A549 (cell line): ENCODE measurements around the gene CEP83. TPM values are rescaled to one million over a fixed set of nuclear protein-coding genes. Genes with fewer than 3 reads are reported as not detected.

ENCODE experiments used
- ATAC-seq, 2 experiments: fragments of 200-7000 bp in 1 of 2; fragments of >200 bp in 1 of 2; cut with Nextera tagmentation in 1 of 2; cut with Tn5 transposase in 1 of 2; 3 replicates each; pipeline versions ENCODE4 v1.8.0 to v1.9.1; 2018 to 2020; ENCODE audit warnings: mild to moderate bottlenecking in 1 of 2, moderate library complexity in 1 of 2
- CTCF ChIA-PET: fragments of 300-600 bp; sonication (Branson Sonifier 250); formaldehyde crosslinking; extraction: SDS; loops from one replicate; lab custom pipeline; 2021; ENCODE audit warnings: antibody characterized with exemption, inconsistent platforms; lab: Yijun Ruan, JAX
- POLR2A ChIA-PET: fragments of 350-600 bp; formaldehyde crosslinking; extraction: SDS; loops from one replicate; lab custom pipeline; 2021; ENCODE audit warnings: antibody characterized with exemption, inconsistent platforms; lab: Yijun Ruan, JAX
- DNase-seq, 2 experiments: peaks; one replicate each; pipeline versions ENCODE4 v3.0.0 to v3.0.0-alpha.2; 2011 to 2016; ENCODE audit warnings: low read depth in 1 of 2, low spot score in 1 of 2
- FAIRE-seq: peaks from 2 replicates; lab custom pipeline; 2011; peaks lifted over from hg19 to GRCh38; lab: Jason Lieb, UNC
- H3K27ac ChIP-seq, 2 experiments: fragments of >200 bp; sonication (Bioruptor Twin); formaldehyde crosslinking; 3 replicates each; pipeline ENCODE4 v1.5.1; 2016 to 2017
- H3K4me1 ChIP-seq: fragments of >200 bp; sonication (Bioruptor Twin); formaldehyde crosslinking; 3 replicates; pipeline ENCODE4 v1.6.1; 2016
- H3K4me2 ChIP-seq: fragments of >200 bp; sonication (Bioruptor Twin); formaldehyde crosslinking; 3 replicates; pipeline ENCODE4 v1.6.1; 2016
- H3K4me3 ChIP-seq: fragments of >200 bp; sonication (Bioruptor Twin); formaldehyde crosslinking; 3 replicates; pipeline ENCODE4 v1.5.1; 2016
- H3K9me3 ChIP-seq: fragments of >200 bp; sonication (Bioruptor Twin); formaldehyde crosslinking; 3 replicates; pipeline ENCODE4 v1.6.1; 2016
- ATOH8 ChIP-seq: fragments of 250-450 bp; sonication (Bioruptor Pico); IDR thresholded peaks from 2 replicates; pipeline ENCODE4 v1.5.0; 2020; ENCODE audit warnings: low read depth, mild to moderate bottlenecking, moderate library complexity
- BHLHE40 ChIP-seq: IDR thresholded peaks from 2 replicates; pipeline ENCODE4 v1.6.1; 2012; ENCODE audit warnings: low read depth, low read length, inconsistent platforms
- E2F6 ChIP-seq: IDR thresholded peaks from 2 replicates; pipeline ENCODE4 v1.6.1; 2012; ENCODE audit warnings: low read depth, borderline replicate concordance
- EHF ChIP-seq: fragments of 250-450 bp; sonication (Bioruptor Pico); IDR thresholded peaks from 2 replicates; pipeline ENCODE4 v1.5.0; 2020; ENCODE audit warnings: mild to moderate bottlenecking
- FOXS1 ChIP-seq: fragments of 250-450 bp; sonication (Bioruptor Pico); IDR thresholded peaks from 2 replicates; pipeline ENCODE4 v1.5.0; 2020; ENCODE audit warnings: mild to moderate bottlenecking, moderate library complexity
- HDAC2 ChIP-seq: fragments of 200-600 bp; sonication (generic); IDR thresholded peaks from 2 replicates; pipeline ENCODE4 v1.6.1; 2016
- HEYL ChIP-seq: fragments of 250-450 bp; sonication (Bioruptor Pico); IDR thresholded peaks from 2 replicates; pipeline ENCODE4 v1.8.0; 2021; ENCODE audit warnings: mild to moderate bottlenecking, moderate library complexity
- HMGXB4 ChIP-seq: fragments of 250-450 bp; sonication (Bioruptor Pico); IDR thresholded peaks from 2 replicates; pipeline ENCODE4 v1.5.0; 2021; ENCODE audit warnings: mild to moderate bottlenecking, moderate library complexity, borderline replicate concordance
- HOXA7 ChIP-seq: fragments of 250-450 bp; sonication (Bioruptor Pico); IDR thresholded peaks from 2 replicates; pipeline ENCODE4 v1.5.0; 2020; ENCODE audit warnings: mild to moderate bottlenecking, moderate library complexity
- HOXB5 ChIP-seq: fragments of 250-450 bp; sonication (Bioruptor Pico); IDR thresholded peaks from 2 replicates; pipeline ENCODE4 v1.5.0; 2020; ENCODE audit warnings: mild to moderate bottlenecking, moderate library complexity
- KDM5A ChIP-seq: fragments of 200-600 bp; sonication (generic); IDR thresholded peaks from 2 replicates; pipeline ENCODE4 v1.6.1; 2016; ENCODE audit warnings: antibody characterized with exemption, mild to moderate bottlenecking
- MYC ChIP-seq: IDR thresholded peaks from 2 replicates; pipeline ENCODE4 v1.6.1; 2012; ENCODE audit warnings: mild to moderate bottlenecking, inconsistent platforms, low read length, improper control_type of control experiment, borderline replicate concordance
- USF2 ChIP-seq: fragments of 450-650 bp; IDR thresholded peaks from 2 replicates; pipeline ENCODE4 v1.6.1; 2014; ENCODE audit warnings: antibody characterized with exemption
- ZFP36 ChIP-seq: fragments of 450-650 bp; IDR thresholded peaks from 2 replicates; pipeline ENCODE4 v1.6.1; 2014; ENCODE audit warnings: borderline replicate concordance; ENCODE audit not compliant: partially characterized antibody
- ZNF302 ChIP-seq: fragments of 250-450 bp; sonication (Bioruptor Pico); IDR thresholded peaks from 2 replicates; pipeline ENCODE4 v1.9.0; 2021; ENCODE audit warnings: inconsistent platforms, mild to moderate bottlenecking, moderate library complexity
- ZSCAN20 ChIP-seq: fragments of 250-450 bp; sonication (Bioruptor Pico); IDR thresholded peaks from 2 replicates; pipeline ENCODE4 v1.8.0; 2022; ENCODE audit warnings: mild to moderate bottlenecking, moderate library complexity
- WGBS: methylation state at CpG from one replicate; pipeline ENCODE4 v1.1.6; 2017; ENCODE audit errors: missing lambda C conversion rate; 5-methylcytosine and 5-hydroxymethylcytosine counted together
- polyA plus RNA-seq, 4 experiments: library from polyadenylated mRNA; depleted of rRNA in 3 of 4; stranded (reverse); fragments of >200 nt; fragmentation: RNase III in 1 of 4; extraction: RNeasy Plus Mini Kit Qiagen cat#74134 plus additional on column Dnase treatment in 1 of 4; gene quantifications; 2 replicates in 3 of 4; 3 replicates in 1 of 4; pipeline ENCODE4 v1.2.3, GENCODE V29; 2011 to 2017

The CEP83 gene
- polyA plus RNA-seq, 2 of the 4 experiments (the other 2 are of a cell fraction), result 8.5 to 21.4 TPM

- ChIA-PET POLR2A (no interaction called here), CTCF (interaction anchor here (0.6 kb wide), 1 partner anchor 103 kb away, joined by 3 read pairs; no protein-coding TSS in a partner anchor)
- TF ChIP-seq HEYL (CRISPR knock-in tag) (no peak), ZSCAN20 (CRISPR knock-in tag) (no peak), HMGXB4 (CRISPR knock-in tag) (no peak), E2F6 (no peak), ATOH8 (CRISPR knock-in tag) (no peak), KDM5A (no peak), HOXB5 (CRISPR knock-in tag) (no peak), HOXA7 (CRISPR knock-in tag) (no peak), EHF (no peak), ZFP36 (no peak), USF2 (no peak), FOXS1 (CRISPR knock-in tag) (no peak)
- WGBS, result 84% methylated on average over 8 of the region's 8 CpGs
- DNase-seq (no peak), ATAC-seq (no peak), FAIRE-seq (no peak)
- Histone ChIP-seq H3K9me3 (no peaks in the 10 kb centered on the region), H3K4me1 (no peaks in the 10 kb centered on the region), H3K4me2 (no peak overlapping the region), H3K27ac (no peak overlapping the region), H3K4me3 (no peak overlapping the region)
Observed at GRCh38 chr12:94469522-94469921, 9.9 kb upstream of the CEP83 start.

GRCh38 chr12:94460616-94460959 is 921 bp upstream of the CEP83 start:
- TF ChIP-seq ZNF302 (CRISPR knock-in tag) (no peak), HDAC2 (no peak), ZFP36 (no peak), E2F6 (no peak), MYC (no peak; the same call in 1 of the 2 replicates), BHLHE40 (no peak), FOXS1 (CRISPR knock-in tag) (no peak)
- TF ChIP-seq, all 56 proteins: peak for 0
- ChIA-PET POLR2A (no interaction called here), CTCF (interaction anchor here (0.7 kb wide), 1 partner anchor 314 kb away, joined by 3 read pairs; no protein-coding TSS in a partner anchor)
- Histone ChIP-seq H3K4me2 (peak overlapping the region; percentile 82), H3K4me1 (peaks cover 8% of the 10 kb centered on the region; the same call in 2 of the 3 replicates), H3K27ac (peak overlapping the region; percentile 87 to 93), H3K9me3 (no peaks in the 10 kb centered on the region), H3K4me3 (peak overlapping the region; percentile 76)
- FAIRE-seq (no peak), ATAC-seq (no peak), DNase-seq (no peak)
- WGBS, result 41% methylated on average over 6 of the region's 6 CpGs
